Memory B cell (primary cell): ENCODE data around the gene GHRHR.

Experiments used
- ATAC-seq: fragments of 150-1000 bp; cut with Tn5 transposase; 2 replicates; pipeline ENCODE4 v1.10.0; 2021; ENCODE audit warnings: low read depth, mild to moderate bottlenecking, moderate library complexity
- DNase-seq, 2 donors: peaks; one replicate each; pipeline ENCODE4 v3.0.0; 2022; ENCODE audit warnings: low spot score in 2 of 2
- H3K27ac Mint-ChIP-seq: one replicate; pipeline ENCODE4 v1.8.0; 2022; ENCODE audit warnings: mild to moderate bottlenecking, moderate library complexity, mixed read lengths
- H3K27me3 Mint-ChIP-seq: one replicate; pipeline ENCODE4 v1.8.0; 2022; ENCODE audit warnings: mixed read lengths
- H3K36me3 Mint-ChIP-seq: one replicate; pipeline ENCODE4 v1.8.0; 2022; ENCODE audit warnings: mild to moderate bottlenecking, mixed read lengths
- H3K4me1 Mint-ChIP-seq: one replicate; pipeline ENCODE4 v1.8.0; 2022; ENCODE audit warnings: mixed read lengths
- H3K4me3 Mint-ChIP-seq: one replicate; pipeline ENCODE4 v1.8.0; 2022; ENCODE audit warnings: mild to moderate bottlenecking, moderate library complexity, mixed read lengths
- H3K9me3 Mint-ChIP-seq: one replicate; pipeline ENCODE4 v1.8.0; 2022; ENCODE audit warnings: mixed read lengths

GHRHR gene

DNA sequence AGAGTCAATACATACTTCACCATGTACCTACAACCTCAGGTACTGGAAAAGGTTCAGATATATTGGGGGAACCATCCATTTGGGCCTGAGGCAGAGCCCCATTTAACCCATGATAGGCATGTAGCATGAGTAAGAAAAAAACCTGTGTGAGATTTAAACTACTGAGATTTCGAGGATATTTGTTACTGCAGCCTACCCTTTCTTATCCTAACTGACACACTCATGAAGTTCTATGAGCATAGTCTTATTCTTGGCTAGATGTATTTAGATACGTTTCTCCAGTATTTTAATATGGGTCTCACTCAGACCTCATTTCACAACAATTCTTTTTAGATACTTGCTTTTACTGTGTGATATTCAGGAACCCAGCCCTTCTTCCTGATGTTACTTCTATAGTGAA, 39.3 kb downstream of the GHRHR start:
- Mint-ChIP-seq H3K27ac (no peak overlapping the region), H3K9me3 (no peaks in the 10 kb centered on the region), H3K4me3 (no peak overlapping the region), H3K27me3 (peaks cover 6% of the 10 kb centered on the region), H3K4me1 (peaks cover 2% of the 10 kb centered on the region), H3K36me3 (no peaks in the 10 kb centered on the region)
- DNase-seq (no peak), ATAC-seq (no peak)

- no peak overlapping the region for H3K27ac Mint-ChIP-seq
- ATAC-seq (no peak), DNase-seq (no peak)
- H3K36me3 Mint-ChIP-seq: no peaks in the 10 kb centered on the region
- H3K4me3 Mint-ChIP-seq: no peak overlapping the region
- H3K9me3 Mint-ChIP-seq: no peaks in the 10 kb centered on the region
- H3K4me1 Mint-ChIP-seq: peaks cover 2% of the 10 kb centered on the region
- peaks cover 6% of the 10 kb centered on the region for H3K27me3 Mint-ChIP-seq
Measured at GRCh38 chr7:31003721-31004120, 40.0 kb downstream of the GHRHR start.

GRCh38 chr7:31004393-31004792, 40.6 kb downstream of the GHRHR start:
- ATAC-seq: no peak
- Mint-ChIP-seq H3K4me3 (no peak overlapping the region), H3K9me3 (no peaks in the 10 kb centered on the region), H3K27me3 (peaks cover 10% of the 10 kb centered on the region), H3K27ac (no peak overlapping the region), H3K36me3 (no peaks in the 10 kb centered on the region), H3K4me1 (peaks cover 2% of the 10 kb centered on the region)
- no peak for DNase-seq

- no peaks in the 10 kb centered on the region for H3K36me3 Mint-ChIP-seq
- ATAC-seq (no peak), DNase-seq (no peak)
- H3K27me3 Mint-ChIP-seq: peaks cover 8% of the 10 kb centered on the region
- no peaks in the 10 kb centered on the region for H3K9me3 Mint-ChIP-seq
- no peaks in the 10 kb centered on the region for H3K4me1 Mint-ChIP-seq
- no peak overlapping the region for H3K27ac Mint-ChIP-seq
- no peak overlapping the region for H3K4me3 Mint-ChIP-seq
Measured at GRCh38 chr7:31006857-31007256, 43.1 kb downstream of the GHRHR start.

GRCh38 chr7:31007634-31008033, 43.9 kb downstream of the GHRHR start:
- H3K4me1 Mint-ChIP-seq: no peaks in the 10 kb centered on the region
- H3K9me3 Mint-ChIP-seq: no peaks in the 10 kb centered on the region
- peaks cover 8% of the 10 kb centered on the region for H3K27me3 Mint-ChIP-seq
- H3K27ac Mint-ChIP-seq: no peak overlapping the region
- H3K4me3 Mint-ChIP-seq: no peak overlapping the region
- ATAC-seq (no peak), DNase-seq (no peak)
- no peaks in the 10 kb centered on the region for H3K36me3 Mint-ChIP-seq

GRCh38 chr7:31014826-31015225, 51.1 kb downstream of the GHRHR start:
- Mint-ChIP-seq H3K4me1 (no peaks in the 10 kb centered on the region), H3K27ac (no peak overlapping the region), H3K9me3 (no peaks in the 10 kb centered on the region), H3K4me3 (no peak overlapping the region), H3K27me3 (peaks cover 15% of the 10 kb centered on the region), H3K36me3 (no peaks in the 10 kb centered on the region)
- no peak for DNase-seq
- no peak for ATAC-seq

- H3K27ac Mint-ChIP-seq: no peak overlapping the region
- no peak overlapping the region for H3K4me3 Mint-ChIP-seq
- no peaks in the 10 kb centered on the region for H3K4me1 Mint-ChIP-seq
- DNase-seq (no peak), ATAC-seq (no peak)
- no peaks in the 10 kb centered on the region for H3K9me3 Mint-ChIP-seq
- no peaks in the 10 kb centered on the region for H3K36me3 Mint-ChIP-seq
- peaks cover 18% of the 10 kb centered on the region for H3K27me3 Mint-ChIP-seq
Measured at GRCh38 chr7:31017032-31017675, 53.4 kb downstream of the GHRHR start.

DNA sequence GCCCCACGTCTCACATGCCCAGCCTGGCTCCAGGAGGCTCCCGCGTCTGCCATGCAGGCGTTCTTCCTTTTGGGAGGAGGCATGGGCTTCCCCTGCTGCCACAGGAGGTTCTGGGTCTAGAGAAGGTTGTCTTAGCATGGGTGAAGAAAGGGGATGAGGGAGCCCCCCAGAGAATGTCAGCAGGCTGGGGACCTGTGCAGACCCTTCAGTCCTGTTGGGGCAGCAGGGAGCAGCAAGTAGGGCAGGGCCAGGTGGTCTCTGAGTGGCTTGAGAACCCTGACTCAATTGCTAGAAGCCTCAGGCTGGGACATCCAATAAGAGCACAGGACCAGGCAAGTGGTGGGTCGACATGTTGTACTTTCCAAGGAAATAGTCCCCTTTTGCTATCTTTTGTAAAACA, 54.0 kb downstream of the GHRHR start:
- H3K27me3 Mint-ChIP-seq: peaks cover 17% of the 10 kb centered on the region
- H3K36me3 Mint-ChIP-seq: no peaks in the 10 kb centered on the region
- DNase-seq: no peak
- no peak for ATAC-seq
- no peaks in the 10 kb centered on the region for H3K9me3 Mint-ChIP-seq
- H3K4me1 Mint-ChIP-seq: no peaks in the 10 kb centered on the region
- H3K27ac Mint-ChIP-seq: no peak overlapping the region
- H3K4me3 Mint-ChIP-seq: no peak overlapping the region

- DNase-seq (no peak), ATAC-seq (no peak)
- no peak overlapping the region for H3K4me3 Mint-ChIP-seq
- no peak overlapping the region for H3K27ac Mint-ChIP-seq
- H3K36me3 Mint-ChIP-seq: no peaks in the 10 kb centered on the region
- H3K9me3 Mint-ChIP-seq: no peaks in the 10 kb centered on the region
- peaks cover 9% of the 10 kb centered on the region for H3K27me3 Mint-ChIP-seq
- no peaks in the 10 kb centered on the region for H3K4me1 Mint-ChIP-seq
Measured at GRCh38 chr7:31019509-31019908, 55.8 kb downstream of the GHRHR start.

GRCh38 chr7:31020161-31020560, 56.4 kb downstream of the GHRHR start:
- Mint-ChIP-seq H3K27me3 (peaks cover 9% of the 10 kb centered on the region), H3K9me3 (no peaks in the 10 kb centered on the region), H3K4me1 (no peaks in the 10 kb centered on the region), H3K4me3 (no peak overlapping the region), H3K27ac (no peak overlapping the region), H3K36me3 (no peaks in the 10 kb centered on the region)
- no peak for ATAC-seq
- DNase-seq: no peak

DNA sequence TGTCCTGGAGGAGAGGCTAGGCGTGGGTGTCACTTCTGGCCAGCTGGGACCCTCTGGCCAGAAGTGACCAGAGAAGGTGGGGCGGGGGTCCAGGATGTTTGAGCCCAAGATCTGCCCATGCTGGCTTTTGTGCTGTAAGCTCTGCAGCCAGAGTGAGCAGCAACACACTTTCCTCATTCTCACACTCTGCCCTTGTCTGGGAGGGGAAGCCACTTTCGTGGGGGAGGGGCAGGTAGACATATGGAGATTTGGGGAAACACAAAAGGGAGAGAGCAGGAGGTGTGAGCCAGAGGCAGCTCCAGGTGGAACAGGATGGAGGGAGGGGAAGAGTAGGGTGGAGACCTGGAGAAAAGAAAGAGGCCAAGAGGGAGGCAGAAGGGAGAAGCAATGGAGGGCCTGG, 56.9 kb downstream of the GHRHR start:
- Mint-ChIP-seq H3K27me3 (peaks cover 10% of the 10 kb centered on the region), H3K4me3 (no peak overlapping the region), H3K9me3 (no peaks in the 10 kb centered on the region), H3K36me3 (no peaks in the 10 kb centered on the region), H3K27ac (no peak overlapping the region), H3K4me1 (no peaks in the 10 kb centered on the region)
- ATAC-seq: no peak
- DNase-seq: no peak

DNA sequence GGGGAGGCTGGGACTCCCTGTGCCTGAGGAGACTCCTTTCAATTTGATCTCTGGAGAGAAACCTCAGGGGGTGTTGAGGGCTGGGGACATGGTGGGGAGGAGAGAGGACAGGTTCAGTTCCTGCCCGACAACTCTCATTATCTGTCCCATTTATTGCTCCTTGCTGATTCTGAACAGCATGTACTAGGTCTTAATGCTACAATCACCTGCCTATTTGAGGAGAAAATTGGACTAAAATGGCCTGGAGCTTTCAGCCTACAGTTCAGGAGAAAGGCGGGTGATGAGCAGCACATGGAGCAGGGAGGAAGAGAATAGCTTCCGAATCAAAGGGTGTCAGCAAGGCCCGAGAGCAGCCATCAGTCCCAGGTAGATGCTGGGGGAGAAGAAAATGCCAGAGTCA, 58.4 kb downstream of the GHRHR start:
- Mint-ChIP-seq H3K27ac (no peak overlapping the region), H3K4me1 (no peaks in the 10 kb centered on the region), H3K36me3 (no peaks in the 10 kb centered on the region), H3K9me3 (no peaks in the 10 kb centered on the region), H3K27me3 (peaks cover 12% of the 10 kb centered on the region), H3K4me3 (no peak overlapping the region)
- ATAC-seq (no peak), DNase-seq (no peak)

DNA sequence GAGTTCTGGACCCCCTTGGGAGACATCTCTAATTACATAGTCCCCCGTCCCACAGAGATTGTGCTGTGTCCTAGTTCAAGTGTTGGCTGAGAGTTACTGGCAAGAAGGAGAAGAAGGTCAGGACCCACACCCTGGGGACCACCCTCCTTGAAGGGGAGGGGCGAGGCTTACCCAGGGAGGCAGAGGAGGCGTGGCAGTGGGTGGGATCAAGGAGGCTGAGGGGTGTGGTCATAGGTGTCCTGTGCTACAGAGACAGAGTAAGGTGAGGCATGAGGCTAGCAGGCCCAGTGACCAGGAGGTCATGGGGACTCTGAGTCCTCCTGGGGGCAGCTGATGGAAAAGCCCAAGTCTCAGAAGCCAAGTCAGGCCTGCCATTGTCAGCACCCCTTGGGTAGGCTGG, 59.0 kb downstream of the GHRHR start:
- Mint-ChIP-seq H3K4me3 (no peak overlapping the region), H3K36me3 (no peaks in the 10 kb centered on the region), H3K4me1 (no peaks in the 10 kb centered on the region), H3K9me3 (no peaks in the 10 kb centered on the region), H3K27ac (no peak overlapping the region), H3K27me3 (peaks cover 12% of the 10 kb centered on the region)
- ATAC-seq (no peak), DNase-seq (no peak)

DNA sequence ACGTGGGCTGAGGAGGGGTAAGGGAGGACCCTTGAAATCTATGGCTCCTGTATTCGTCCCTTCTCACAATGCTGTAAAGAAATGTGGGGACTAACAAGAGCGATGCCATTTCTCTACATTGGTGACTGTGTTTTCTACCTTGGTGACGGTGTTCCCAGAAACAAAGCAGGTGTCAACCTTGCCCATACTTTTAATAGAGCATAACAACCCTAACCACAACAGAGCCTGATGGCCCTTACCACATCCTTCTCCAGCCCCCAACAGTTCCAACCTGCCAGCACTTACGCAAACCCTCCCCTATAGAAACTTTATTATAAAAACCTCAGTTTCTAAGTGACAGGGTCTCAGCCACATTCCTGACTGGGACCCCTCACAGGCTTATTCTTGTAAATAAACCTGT, 60.1 kb downstream of the GHRHR start:
- Mint-ChIP-seq H3K36me3 (no peaks in the 10 kb centered on the region), H3K4me3 (no peak overlapping the region), H3K4me1 (no peaks in the 10 kb centered on the region), H3K27ac (no peak overlapping the region), H3K27me3 (peaks cover 14% of the 10 kb centered on the region), H3K9me3 (no peaks in the 10 kb centered on the region)
- no peak for ATAC-seq
- DNase-seq: no peak

- ATAC-seq: no peak
- H3K4me3 Mint-ChIP-seq: no peak overlapping the region
- peaks cover 16% of the 10 kb centered on the region for H3K27me3 Mint-ChIP-seq
- no peaks in the 10 kb centered on the region for H3K4me1 Mint-ChIP-seq
- no peaks in the 10 kb centered on the region for H3K36me3 Mint-ChIP-seq
- H3K27ac Mint-ChIP-seq: no peak overlapping the region
- DNase-seq: no peak
- H3K9me3 Mint-ChIP-seq: peaks cover under 1% of the 10 kb centered on the region
Measured at GRCh38 chr7:31027161-31027965, 63.6 kb downstream of the GHRHR start.
